GM19397 (cell line): ENCODE data around the gene RETSAT.
"Not testable (repeated sequence)": the region's sequence is repeated elsewhere in the genome, so short reads cannot be mapped to it uniquely, and the experiment has no call there.

Source experiments
- ATAC-seq: cut with Tn5 transposase; IDR thresholded peaks from one replicate; pipeline ENCODE4 v1.9.1; 2021; ENCODE audit warnings: mild to moderate bottlenecking, moderate library complexity; ENCODE audit not compliant: unreplicated experiment

Gene RETSAT

GRCh38 chr2:85354286-85355072 is at the start of gene RETSAT, which contains the start of gene ELMOD3:
RETSAT (minus strand) TSS chr2:85354528; CDS start chr2:85354507, 21 bp downstream.
ELMOD3 (plus strand) TSS chr2:85354769; CDS start chr2:85357199, 2,430 bp downstream.
- peak; percentile 96 for ATAC-seq

GRCh38 chr2:85401844-85402243 is 47.5 kb upstream of the RETSAT start:
- ATAC-seq = no peak

DNA sequence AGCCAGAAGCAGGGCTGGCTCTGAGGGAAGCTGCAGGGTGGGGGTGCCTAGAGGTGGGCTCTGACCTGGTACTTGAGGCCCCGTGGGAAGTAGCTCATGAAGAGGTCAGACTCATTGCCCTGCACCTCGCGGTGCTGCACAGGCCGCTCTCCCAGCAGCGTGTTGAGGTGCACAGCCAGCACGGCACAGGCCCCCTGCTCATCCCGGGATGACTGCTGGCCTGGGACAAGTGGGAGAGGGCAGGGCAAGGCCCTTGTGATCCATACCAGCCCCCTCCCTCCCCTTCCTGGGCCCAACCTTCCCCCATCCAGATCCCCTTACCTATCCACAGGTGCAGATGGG is 47.1 kb upstream of the RETSAT start:
- no peak for ATAC-seq

- no peak for ATAC-seq
These were observed 46.5 kb upstream of the RETSAT start for GRCh38 chr2:85400541-85401463.

- no peak for ATAC-seq
These were observed 45.7 kb upstream of the RETSAT start for GRCh38 chr2:85400023-85400422.

GRCh38 chr2:85399183-85399455 is 44.8 kb upstream of the RETSAT start:
- ATAC-seq = no peak

DNA sequence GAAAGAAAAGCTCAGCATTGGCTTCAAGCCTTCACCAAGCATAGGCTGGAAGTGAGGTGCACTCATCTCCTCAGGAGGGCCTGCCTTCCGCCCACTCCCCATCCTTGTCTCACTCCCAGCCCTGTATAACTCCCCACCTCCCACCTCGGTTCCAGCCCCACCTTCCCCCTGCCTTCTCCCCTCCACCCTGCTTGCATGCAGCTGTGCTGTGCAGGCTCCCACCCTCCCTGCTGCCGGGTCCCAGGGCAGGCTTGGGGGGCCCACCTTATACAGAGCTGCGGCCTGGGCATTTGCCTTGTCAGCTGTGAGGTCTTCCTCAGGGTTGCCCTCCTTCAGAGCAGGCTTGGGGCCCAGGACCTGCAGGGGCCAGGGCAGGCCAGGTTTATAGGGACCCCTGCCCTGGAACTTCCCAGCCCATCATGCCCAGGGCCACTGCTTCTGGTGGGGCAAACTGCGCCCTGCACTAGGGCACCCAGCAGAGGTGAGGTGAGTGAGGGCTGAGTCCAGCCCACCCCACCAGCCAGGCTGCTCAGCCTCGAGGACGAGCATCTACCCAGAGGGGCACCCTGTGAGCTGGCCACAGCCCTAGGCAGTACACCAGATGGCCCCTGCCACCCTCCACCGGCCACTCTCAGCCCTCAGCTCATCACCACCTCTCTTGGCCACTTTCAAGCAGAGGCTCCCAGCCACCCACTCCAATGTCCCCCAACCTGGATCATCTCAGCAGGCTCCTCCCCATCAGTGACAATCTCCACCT is 44.3 kb upstream of the RETSAT start:
- no peak for ATAC-seq

DNA sequence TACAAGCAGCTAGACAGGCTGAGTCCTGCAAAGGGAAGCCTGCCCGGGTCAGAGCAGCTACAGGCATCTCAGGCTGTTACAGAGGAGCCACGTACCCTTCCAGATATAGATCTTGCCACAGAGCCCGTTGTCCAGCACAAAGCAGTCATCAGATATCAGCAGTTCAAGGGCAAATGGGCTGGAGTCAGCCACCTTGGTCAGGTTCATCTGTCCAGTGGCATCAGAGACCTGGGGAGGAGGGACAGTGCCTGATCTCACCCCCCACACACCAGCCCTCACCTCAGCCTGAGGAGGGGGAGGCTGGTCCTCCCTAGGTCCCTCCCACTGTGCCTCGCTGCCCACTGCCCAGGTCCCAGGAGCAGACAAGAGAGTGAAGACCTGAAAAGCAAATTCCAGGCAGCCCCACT is 43.6 kb upstream of the RETSAT start:
- no peak for ATAC-seq

DNA sequence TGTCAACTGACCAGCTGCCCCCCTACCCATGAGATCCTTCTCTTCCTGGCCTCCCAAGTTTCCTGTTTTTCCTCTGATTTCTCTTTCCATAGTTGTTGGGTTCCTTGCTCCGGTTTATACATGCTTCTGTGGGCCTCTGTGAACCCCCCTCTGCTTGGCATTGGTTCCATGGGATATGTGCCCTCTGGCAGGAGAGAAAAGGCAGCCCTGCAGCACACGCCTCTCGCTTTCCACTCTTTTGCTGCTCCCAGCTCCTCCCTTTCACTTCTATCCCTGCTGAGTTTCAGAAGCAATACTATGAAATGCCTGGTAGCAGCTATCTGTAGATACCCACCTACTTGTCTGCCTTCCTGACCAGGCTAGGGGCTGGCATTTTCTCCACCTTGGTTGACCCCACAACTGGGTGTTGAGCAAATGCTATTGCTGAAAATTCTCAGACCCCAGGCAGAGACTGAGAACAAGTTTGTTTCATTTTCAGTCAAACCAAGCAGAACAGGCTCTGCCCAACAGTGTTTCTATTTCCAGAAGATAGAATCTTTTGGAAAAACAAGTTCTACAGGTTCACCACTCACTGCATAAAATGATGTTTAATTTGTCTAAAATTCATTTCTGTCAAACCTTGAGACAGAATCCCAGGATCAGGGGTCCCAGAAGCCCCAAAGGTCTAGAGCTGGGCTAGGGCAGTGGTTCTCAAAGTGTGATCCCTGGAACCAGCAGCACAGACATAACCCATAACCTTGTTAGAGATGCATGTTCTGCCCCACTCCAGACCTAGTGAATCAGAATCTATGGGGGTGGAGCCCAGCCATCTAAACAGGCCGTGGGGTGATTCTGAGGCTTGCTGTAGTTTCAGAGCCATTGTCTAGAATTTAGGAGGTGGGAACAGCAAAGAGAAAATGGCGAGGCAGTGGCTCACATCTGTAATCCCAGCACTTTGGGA is 42.5 kb upstream of the RETSAT start:
- ATAC-seq = no peak

GRCh38 chr2:85395912-85396475 is 41.7 kb upstream of the RETSAT start:
- no peak for ATAC-seq

DNA sequence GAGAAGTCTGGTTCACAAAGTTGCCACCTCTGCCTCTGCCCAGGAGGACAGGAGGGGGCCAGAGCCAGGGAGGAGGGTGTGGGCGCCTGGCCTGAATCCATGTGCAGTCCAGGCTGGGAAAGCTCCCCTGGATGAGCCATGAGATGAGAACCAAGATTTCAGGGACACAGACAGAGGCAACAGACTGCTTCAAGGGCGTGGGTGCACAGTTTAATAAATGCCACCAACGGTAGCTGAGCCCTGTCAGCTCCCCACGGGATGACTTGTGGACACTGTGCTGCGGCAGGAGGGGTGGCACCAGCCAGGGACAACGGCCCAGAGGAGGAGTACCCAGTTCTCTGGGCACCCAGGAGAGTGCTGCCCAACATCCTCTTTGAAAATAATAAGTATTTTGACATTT is 40.6 kb upstream of the RETSAT start:
- ATAC-seq = no peak

GRCh38 chr2:85394261-85394681 is 39.9 kb upstream of the RETSAT start:
- ATAC-seq = no peak

DNA sequence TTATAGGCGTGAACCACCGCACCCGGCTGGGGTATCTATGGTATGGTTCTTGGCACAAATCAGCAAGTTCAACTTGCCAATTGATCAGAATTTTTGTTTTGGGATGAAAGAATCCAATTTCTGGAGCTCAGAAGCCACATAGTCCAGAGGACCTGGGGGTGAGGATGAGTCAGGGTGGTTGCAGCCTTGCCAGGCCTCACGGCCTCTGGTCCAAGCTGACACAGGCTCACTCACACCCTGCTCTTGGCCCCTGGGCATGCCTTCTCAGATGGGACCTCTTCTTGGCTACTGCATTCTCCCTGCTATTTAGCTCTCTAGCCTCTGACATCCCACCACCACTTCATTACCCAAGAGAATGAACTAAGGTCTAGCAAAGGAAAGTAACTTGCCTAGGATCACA is 39.5 kb upstream of the RETSAT start:
- ATAC-seq = no peak

DNA sequence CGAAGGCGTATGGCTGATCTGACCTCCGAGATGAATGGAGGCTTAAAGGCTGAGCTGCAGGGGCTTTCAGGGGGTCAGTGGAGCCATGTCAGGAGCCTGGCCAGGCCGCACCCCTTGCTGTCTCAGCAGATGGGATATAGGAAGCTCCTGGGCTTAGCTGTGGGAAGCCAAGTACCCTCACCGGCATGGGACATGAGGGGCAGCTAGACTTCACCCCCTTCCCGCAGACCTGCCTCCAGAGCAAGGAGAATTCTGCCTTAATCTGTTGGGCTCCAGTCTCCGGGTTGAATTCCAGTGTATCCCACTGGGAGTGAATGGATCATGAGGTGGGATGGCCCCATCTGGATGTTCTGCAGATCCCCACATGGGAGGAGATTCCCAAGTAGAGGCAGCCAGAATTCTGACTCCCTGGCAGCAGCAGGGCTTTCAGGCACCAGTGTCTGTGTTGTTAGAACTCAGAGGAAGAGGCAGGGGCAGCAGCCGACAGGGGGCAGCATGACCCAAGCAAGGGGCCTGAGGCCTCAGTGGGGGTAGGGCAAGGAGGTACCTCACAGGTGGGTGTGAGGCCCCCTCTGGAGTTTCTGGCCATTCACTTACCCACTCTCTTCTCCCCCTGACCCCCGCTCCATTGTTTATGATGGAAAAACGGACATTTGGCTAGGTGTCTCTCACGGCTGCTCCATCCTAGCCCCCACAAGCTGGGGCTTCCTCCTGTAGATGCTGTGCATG is 36.8 kb upstream of the RETSAT start:
- no peak for ATAC-seq

DNA sequence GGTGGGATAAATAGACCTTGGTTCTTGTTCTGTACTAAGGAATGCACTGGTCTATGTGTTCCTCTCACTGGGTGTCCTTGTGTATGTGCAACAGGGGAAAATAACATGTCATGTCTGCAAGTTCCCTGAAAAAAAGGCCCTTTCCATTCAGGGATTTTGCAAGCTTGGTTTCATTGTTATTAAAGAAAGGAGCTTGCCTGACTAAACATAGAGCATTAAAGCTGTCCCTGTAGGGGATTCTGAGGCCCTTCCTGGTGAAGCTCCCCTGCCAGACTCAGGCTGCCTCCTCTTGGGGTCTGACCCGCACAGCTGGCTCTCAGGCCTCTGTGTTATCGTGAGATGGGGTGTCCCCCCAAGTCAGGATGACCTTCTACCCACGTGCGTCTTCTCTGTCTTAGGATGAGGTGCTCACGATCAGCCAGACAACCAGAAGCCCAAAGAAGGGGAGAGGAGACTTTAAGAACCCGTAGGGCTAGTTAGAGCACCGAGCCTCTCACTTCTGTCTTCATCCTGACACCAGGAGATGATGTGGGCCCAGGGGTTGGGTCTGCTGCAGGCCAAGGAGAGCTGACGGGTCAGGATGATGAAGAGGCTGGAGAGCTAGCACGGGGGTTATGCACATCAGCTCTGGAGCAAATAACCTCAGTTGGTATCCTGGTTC is 34.7 kb upstream of the RETSAT start:
- ATAC-seq = no peak

GRCh38 chr2:85387754-85388153 is 33.4 kb upstream of the RETSAT start:
- ATAC-seq = no peak

GRCh38 chr2:85385746-85386145 is 31.4 kb upstream of the RETSAT start:
- no peak for ATAC-seq

DNA sequence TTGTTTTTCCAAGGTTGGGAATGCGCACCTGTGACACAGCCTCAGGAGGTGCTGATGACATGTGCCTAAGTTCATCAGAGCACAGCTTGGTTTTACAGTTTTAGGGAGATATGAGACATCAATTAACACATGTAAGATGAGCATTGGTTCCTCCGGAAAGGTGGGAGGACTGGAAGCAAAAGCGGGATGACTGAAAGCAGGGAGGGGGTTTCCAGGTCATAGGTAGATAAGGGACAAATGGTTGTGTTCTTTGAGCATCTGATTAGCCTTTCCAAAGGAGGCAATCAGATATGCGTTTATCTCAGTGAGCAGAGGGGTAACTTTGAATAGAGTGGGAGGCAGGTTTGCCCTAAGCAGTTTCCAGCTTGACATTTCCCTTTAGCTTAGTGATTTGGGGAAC is 29.5 kb upstream of the RETSAT start:
- ATAC-seq = no peak

DNA sequence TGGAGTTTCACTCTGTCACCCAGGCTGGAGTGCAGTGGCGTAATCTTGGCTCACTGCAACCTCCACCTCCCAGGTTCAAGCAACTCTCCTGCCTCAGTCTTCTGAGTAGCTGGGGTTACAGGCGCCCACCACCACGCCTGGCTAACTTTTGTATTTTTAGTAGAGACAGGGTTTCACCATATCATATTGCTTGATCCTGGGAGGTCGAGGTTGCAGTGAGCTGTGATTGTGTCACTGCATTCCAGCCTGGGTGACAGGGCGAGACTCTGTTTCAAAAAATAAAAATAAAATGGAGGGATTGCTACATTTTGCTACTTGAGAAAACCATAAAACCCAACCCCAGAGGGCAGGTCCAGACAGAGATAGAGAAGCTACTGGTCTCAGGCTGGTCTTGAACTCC is 28.8 kb upstream of the RETSAT start:
- not testable (repeated sequence) for ATAC-seq
